IMR-90 (cell line): Measurements from ENCODE around the gene HOXC6. TPM values are rescaled to one million over a fixed set of nuclear protein-coding genes. Genes with fewer than 3 reads are reported as not detected.
"Not testable (repeated sequence)": the region's sequence is repeated elsewhere in the genome, so short reads cannot be mapped to it uniquely, and the experiment has no call there.

Experiments
- ATAC-seq: fragments of 200-7000 bp; cut with Tn5 transposase; 2 replicates; pipeline ENCODE4 v1.9.1; 2020; ENCODE audit warnings: low read depth, mild to moderate bottlenecking, moderate library complexity
- BruUV-seq: library from RNA; stranded (reverse); fragments of 400-500 nt; replicated peaks from 2 replicates; lab custom pipeline; 2021; lab: Mats Ljungman, UMichigan
- CTCF ChIA-PET: fragments of 300-600 bp; formaldehyde crosslinking; extraction: SDS; loops from one replicate; lab custom pipeline; 2021; ENCODE audit warnings: antibody characterized with exemption; lab: Yijun Ruan, JAX
- POLR2A ChIA-PET: fragments of 300-600 bp; sonication (Branson Sonifier 250); formaldehyde crosslinking; loops from one replicate; lab custom pipeline; 2022; ENCODE audit warnings: antibody characterized with exemption; ENCODE audit not compliant: unreplicated experiment; lab: Charles Lee
- DNase-seq: peaks from one replicate; pipeline ENCODE4 v3.0.0; 2013
- H2AFZ ChIP-seq: replicated peaks from 2 replicates; pipeline ENCODE3; 2013; ENCODE audit warnings: low read length, mild to moderate bottlenecking; ENCODE audit not compliant: poor library complexity
- H2AK5ac ChIP-seq: 2 replicates; pipeline ENCODE4 v1.6.1; 2013; ENCODE audit warnings: low read depth, low read length, inconsistent platforms
- H2AK9ac ChIP-seq: replicated peaks from 2 replicates; pipeline ENCODE3; 2013; ENCODE audit warnings: mild to moderate bottlenecking, low read depth, low read length, moderate library complexity; ENCODE audit not compliant: poor library complexity
- H2BK120ac ChIP-seq: 2 replicates; pipeline ENCODE4 v1.6.1; 2013; ENCODE audit warnings: low read depth, low read length, inconsistent platforms
- H2BK15ac ChIP-seq: 3 replicates; pipeline ENCODE4 v1.6.1; 2013; ENCODE audit warnings: low read depth, low read length, inconsistent platforms
- H2BK20ac ChIP-seq: 2 replicates; pipeline ENCODE4 v1.6.1; 2013; ENCODE audit warnings: low read depth, mild to moderate bottlenecking, inconsistent platforms, low read length, moderate library complexity
- H2BK5ac ChIP-seq: 2 replicates; pipeline ENCODE4 v1.6.1; 2013; ENCODE audit warnings: mild to moderate bottlenecking, low read depth, low read length, inconsistent platforms; ENCODE audit not compliant: poor library complexity, severe bottlenecking
- H3K14ac ChIP-seq: replicated peaks from 2 replicates; pipeline ENCODE4 v1.6.1; 2013; ENCODE audit warnings: low read depth, low read length, inconsistent platforms
- H3K18ac ChIP-seq: 2 replicates; pipeline ENCODE4 v1.6.1; 2013; ENCODE audit warnings: low read depth, low read length, control low read depth
- H3K23ac ChIP-seq: 2 replicates; pipeline ENCODE4 v1.6.1; 2013; ENCODE audit warnings: low read depth, low read length, inconsistent platforms
- H3K27ac ChIP-seq: 2 replicates; pipeline ENCODE4 v1.5.1; 2013; ENCODE audit warnings: mild to moderate bottlenecking, control low read depth, low read length; ENCODE audit not compliant: insufficient read depth
- H3K27me3 ChIP-seq: 2 replicates; pipeline ENCODE4 v1.6.1; 2013; ENCODE audit warnings: low read length; ENCODE audit not compliant: control insufficient read depth, insufficient read depth
- H3K36me3 ChIP-seq: 2 replicates; pipeline ENCODE4 v1.6.1; 2013; ENCODE audit warnings: low read length, mixed read lengths; ENCODE audit not compliant: control insufficient read depth, insufficient read depth
- H3K4ac ChIP-seq: 2 replicates; pipeline ENCODE4 v1.6.1; 2013; ENCODE audit warnings: low read depth, low read length, inconsistent platforms
- H3K4me1 ChIP-seq: 2 replicates; pipeline ENCODE4 v1.6.1; 2013; ENCODE audit warnings: low read length, mixed read lengths; ENCODE audit not compliant: control insufficient read depth, insufficient read depth
- H3K4me2 ChIP-seq: 2 replicates; pipeline ENCODE4 v1.6.1; 2013; ENCODE audit warnings: low read depth, mild to moderate bottlenecking, control low read depth, low read length, moderate library complexity
- H3K4me3 ChIP-seq: 2 replicates; pipeline ENCODE4 v1.5.1; 2013; ENCODE audit warnings: low read depth, mild to moderate bottlenecking, control low read depth, low read length, moderate library complexity; ENCODE audit not compliant: insufficient read depth
- H3K56ac ChIP-seq: 2 replicates; pipeline ENCODE4 v1.6.1; 2013; ENCODE audit warnings: low read length, inconsistent platforms; ENCODE audit not compliant: insufficient read depth; ENCODE audit errors: extremely low read depth
- H3K79me1 ChIP-seq, 2 experiments: 2 replicates each; pipeline ENCODE4 v1.6.1; 2013; ENCODE audit warnings: low read length in 2 of 2, inconsistent platforms in 1 of 2, low read depth in 1 of 2
- H3K9ac ChIP-seq: 2 replicates; pipeline ENCODE4 v1.6.1; 2013; ENCODE audit warnings: low read depth, low read length, control low read depth
- H3K9me1 ChIP-seq: 2 replicates; pipeline ENCODE4 v1.6.1; 2013; ENCODE audit warnings: low read length, inconsistent platforms; ENCODE audit not compliant: insufficient read depth
- H3K9me3 ChIP-seq: 2 replicates; pipeline ENCODE4 v1.6.1; 2013; ENCODE audit warnings: low read length; ENCODE audit not compliant: control insufficient read depth, insufficient read depth
- H4K20me1 ChIP-seq: 2 replicates; pipeline ENCODE4 v1.6.1; 2013; ENCODE audit warnings: low read length, inconsistent platforms; ENCODE audit not compliant: insufficient read depth
- H4K5ac ChIP-seq: 2 replicates; pipeline ENCODE4 v1.6.1; 2013; ENCODE audit warnings: mild to moderate bottlenecking, low read depth, low read length, control low read depth
- H4K8ac ChIP-seq, 2 experiments: 2 replicates each; pipeline ENCODE4 v1.6.1; 2013; ENCODE audit warnings: low read depth in 2 of 2, low read length in 2 of 2, control low read depth in 1 of 2, inconsistent platforms in 1 of 2
- H4K91ac ChIP-seq: 2 replicates; pipeline ENCODE4 v1.6.1; 2013; ENCODE audit warnings: low read depth, low read length, inconsistent platforms; ENCODE audit not compliant: insufficient read depth
- WGBS, 2 experiments: methylation state at CpG; one replicate each; pipeline versions ENCODE4 v1.1.5 to v1.1.7; 2013; ENCODE audit warnings: missing lambda C conversion rate in 2 of 2; ENCODE audit not compliant: insufficient read length in 1 of 2; ENCODE audit errors: extremely low coverage in 2 of 2; 5-methylcytosine and 5-hydroxymethylcytosine counted together
- dilution Hi-C: fragments of 300-500 bp; cut with HindIII; formaldehyde crosslinking; loops from one replicate; pipeline ENCODE4 v1.14.3; 2018; ENCODE audit warnings: low sequenced_read_pairs; ENCODE audit not compliant: unreplicated experiment
- in situ Hi-C: fragments of 300-500 bp; cut with MboI; formaldehyde crosslinking; loops from 3 replicates; pipeline ENCODE4 v1.14.3; 2019; ENCODE audit warnings: low sequenced_read_pairs, inconsistent platforms, mixed read lengths
- intact Hi-C: fragments of 100-400 bp; cut with micrococcal nuclease; formaldehyde crosslinking; loops from 2 replicates; pipeline ENCODE4 v1.10.0; 2022
- polyA plus RNA-seq, 3 experiments: library from polyadenylated mRNA; depleted of rRNA; stranded (reverse); fragments of >200 nt; gene quantifications; 2 replicates each; pipeline ENCODE4 v1.2.3, GENCODE V29; 2012; ENCODE audit warnings: low replicate concordance in 1 of 3
- total RNA-seq: library from RNA; depleted of rRNA; stranded (reverse); fragments of >200 nt; gene quantifications from 2 replicates; pipeline ENCODE4 v1.2.3, GENCODE V29; 2012

HOXC6 gene
- total and polyA plus RNA-seq, 2 of the 4 experiments (the other 2 are of a cell fraction) = 1.1 TPM; not detected in 1

DNA sequence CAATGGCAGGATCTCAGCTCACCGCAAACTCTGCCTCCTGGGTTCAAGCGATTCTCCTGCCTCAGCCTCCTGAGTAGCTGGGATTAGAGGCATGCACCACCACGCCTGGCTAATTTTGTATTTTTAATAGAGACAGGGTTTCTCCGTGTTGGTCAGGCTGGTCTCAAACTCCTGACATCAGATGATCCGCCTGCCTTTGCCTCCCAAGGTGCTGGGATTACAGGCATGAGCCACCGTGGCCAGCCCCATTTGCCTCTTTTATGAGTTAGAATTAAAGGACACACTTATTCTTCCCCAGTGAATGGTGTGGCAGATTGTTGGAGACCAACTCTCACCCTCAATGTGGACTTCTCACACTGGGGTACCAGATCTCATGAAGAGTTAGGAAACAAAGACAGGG is 13.8 kb downstream of the HOXC6 start:
- H3K18ac ChIP-seq, H2BK15ac ChIP-seq, H3K4me2 ChIP-seq, H4K91ac ChIP-seq, dilution Hi-C loops, H4K20me1 ChIP-seq, H4K8ac ChIP-seq, POLR2A ChIA-PET, ATAC-seq, BruUV-seq, in situ Hi-C loops, DNase-seq, H2AK9ac ChIP-seq, H4K5ac ChIP-seq, H3K9me3 ChIP-seq, H3K9ac ChIP-seq, H3K4me3 ChIP-seq, H2BK120ac ChIP-seq, CTCF ChIA-PET, H3K27ac ChIP-seq, H2AFZ ChIP-seq, H2BK5ac ChIP-seq, H3K4me1 ChIP-seq, H2BK20ac ChIP-seq, H3K23ac ChIP-seq, H3K79me1 ChIP-seq, H3K56ac ChIP-seq, H3K9me1 ChIP-seq, H3K14ac ChIP-seq, H2AK5ac ChIP-seq, intact Hi-C loops, H3K4ac ChIP-seq, H3K36me3 ChIP-seq: not testable (repeated sequence)
- peaks cover 72% of the 10 kb centered on the region for H3K27me3 ChIP-seq
- WGBS, 2 experiments = no CpG with 5 or more reads among the region's 6 CpGs
